HG03097 (cell line): ENCODE results near the gene HCN4.

Experiments used
- ATAC-seq: cut with Tn5 transposase; IDR thresholded peaks from one replicate; pipeline ENCODE4 v1.9.1; 2021; ENCODE audit not compliant: unreplicated experiment, low FRiP score

The HCN4 gene

GRCh38 chr15:73349191-73349590 is 19.6 kb downstream of the HCN4 start:
- ATAC-seq = no peak

- ATAC-seq = no peak
Measured at GRCh38 chr15:73346735-73347312, 21.9 kb downstream of the HCN4 start.

- ATAC-seq = no peak
Measured at GRCh38 chr15:73345658-73346057, 23.1 kb downstream of the HCN4 start.

GRCh38 chr15:73344056-73344455 is 24.7 kb downstream of the HCN4 start:
- ATAC-seq = no peak

GRCh38 chr15:73341886-73342600 is 26.7 kb downstream of the HCN4 start:
- no peak for ATAC-seq

GRCh38 chr15:73340502-73341192 is 28.1 kb downstream of the HCN4 start:
- ATAC-seq = no peak

GRCh38 chr15:73338606-73339374 is 30.0 kb downstream of the HCN4 start:
- ATAC-seq = no peak

- no peak for ATAC-seq
Measured at GRCh38 chr15:73338058-73338457, 30.7 kb downstream of the HCN4 start.

- no peak for ATAC-seq
Measured at GRCh38 chr15:73337187-73337586, 31.6 kb downstream of the HCN4 start.

- ATAC-seq = no peak
Measured at GRCh38 chr15:73336756-73337155, 32.0 kb downstream of the HCN4 start.

- ATAC-seq = no peak
Measured at GRCh38 chr15:73335471-73335870, 33.3 kb downstream of the HCN4 start.

- ATAC-seq = no peak
Measured at GRCh38 chr15:73335026-73335425, 33.7 kb downstream of the HCN4 start.

GRCh38 chr15:73334086-73334485 is 34.7 kb downstream of the HCN4 start:
- no peak for ATAC-seq

GRCh38 chr15:73333001-73333400 is 35.8 kb downstream of the HCN4 start:
- no peak for ATAC-seq

GRCh38 chr15:73331991-73332925 is 36.5 kb downstream of the HCN4 start:
- no peak for ATAC-seq

- no peak for ATAC-seq
Measured at GRCh38 chr15:73331501-73331900, 37.3 kb downstream of the HCN4 start.

- no peak for ATAC-seq
Measured at GRCh38 chr15:73330206-73331051, 38.3 kb downstream of the HCN4 start.

- ATAC-seq = no peak
Measured at GRCh38 chr15:73329501-73330200, 39.1 kb downstream of the HCN4 start.

- ATAC-seq = no peak
Measured at GRCh38 chr15:73328981-73329380, 39.8 kb downstream of the HCN4 start.
